HG03520 (cell line): ENCODE measurements around the gene CAPN13.
A peak's percentile ranks its signal among the peaks of the same experiment; 100 is the strongest.

Experiments used
- ATAC-seq: cut with Tn5 transposase; IDR thresholded peaks from one replicate; pipeline ENCODE4 v1.9.1; 2021; ENCODE audit warnings: mild to moderate bottlenecking, moderate library complexity; ENCODE audit not compliant: unreplicated experiment

Gene CAPN13

DNA sequence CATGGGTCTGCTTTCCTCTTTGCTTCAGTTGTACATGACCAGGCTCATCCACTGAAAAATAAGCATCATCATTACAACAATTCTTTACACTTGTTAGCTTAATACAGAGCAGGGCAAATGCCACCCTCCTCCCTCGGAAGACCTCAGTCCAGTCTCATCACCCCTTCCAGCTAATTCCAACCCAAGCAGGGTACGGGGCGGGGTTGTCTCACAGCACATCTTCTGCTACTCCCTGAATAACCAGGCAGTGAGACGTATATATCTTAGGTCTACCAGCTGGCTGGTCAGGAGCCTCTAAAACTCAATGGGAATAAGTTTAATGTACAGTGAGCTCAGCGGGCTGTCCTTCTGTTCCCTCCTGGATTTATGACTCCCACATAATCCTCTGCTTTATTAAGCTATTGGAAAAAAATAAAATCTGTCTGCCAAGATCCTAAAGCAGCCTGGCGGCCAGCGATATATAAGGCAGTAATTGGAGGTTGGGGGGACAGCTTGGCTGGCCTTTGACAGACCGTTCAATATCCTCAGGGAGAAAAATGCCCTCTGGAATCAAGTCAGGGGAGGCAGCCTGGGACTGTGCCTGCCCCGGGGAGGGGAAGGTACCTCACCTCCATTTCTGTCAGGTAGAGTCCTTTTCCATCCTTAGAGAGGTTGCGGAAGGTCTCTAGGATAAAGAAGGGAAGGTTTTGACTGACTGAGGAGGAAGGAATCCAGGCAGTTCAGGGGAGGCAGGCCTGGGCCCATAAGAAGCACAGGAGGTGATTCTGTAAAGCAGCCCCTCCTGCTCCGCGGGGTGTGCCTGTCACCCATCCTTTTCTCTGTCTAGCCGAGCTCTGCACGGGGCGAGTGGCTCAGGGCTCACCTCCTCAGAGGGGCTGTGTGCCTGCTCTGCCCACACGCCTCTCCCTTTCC, 76.3 kb downstream of the CAPN13 start:
- no peak for ATAC-seq

GRCh38 chr2:30729031-30729430, 78.2 kb downstream of the CAPN13 start:
- no peak for ATAC-seq

DNA sequence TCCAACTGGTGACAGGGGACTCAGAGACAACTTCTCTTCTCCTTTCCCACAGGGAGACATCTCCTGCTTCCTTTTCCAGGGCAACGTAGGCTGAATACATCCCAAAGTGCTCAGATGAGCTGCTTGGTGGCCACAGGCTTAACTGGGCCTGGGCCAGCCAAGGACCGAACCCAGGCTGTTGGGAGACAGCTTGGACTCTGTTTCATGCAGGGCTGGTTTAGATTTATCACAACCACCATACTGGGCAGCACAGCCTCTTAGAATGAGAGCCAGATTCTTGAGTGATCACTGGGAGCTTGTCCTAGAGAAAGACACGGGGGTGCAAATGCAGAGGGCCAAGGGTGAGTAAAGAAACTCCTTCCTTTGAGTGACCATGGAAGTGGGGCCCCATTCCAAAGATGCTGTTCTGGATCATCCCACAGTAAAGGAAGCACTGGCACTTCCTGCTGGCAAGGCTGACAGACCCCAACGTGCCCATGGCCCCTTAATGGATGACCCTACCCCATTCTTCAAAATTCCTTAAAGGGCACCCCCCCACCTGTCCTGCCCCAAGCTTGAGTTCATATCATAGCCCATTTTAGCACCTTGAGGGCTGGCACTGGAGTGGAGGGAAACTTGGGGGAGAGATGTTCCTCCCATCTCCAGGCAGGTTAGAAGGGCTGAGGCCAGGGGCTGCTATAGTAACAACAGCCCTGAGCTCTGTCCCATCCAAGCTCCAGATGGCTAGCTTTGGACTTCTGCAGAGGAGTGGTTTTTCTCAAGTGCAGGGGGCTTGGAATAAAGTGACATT, 84.1 kb downstream of the CAPN13 start:
- ATAC-seq: no peak

- ATAC-seq: no peak
Measured at GRCh38 chr2:30721668-30722647, 85.3 kb downstream of the CAPN13 start.

- ATAC-seq: no peak
Measured at GRCh38 chr2:30721241-30721640, 86.0 kb downstream of the CAPN13 start.

DNA sequence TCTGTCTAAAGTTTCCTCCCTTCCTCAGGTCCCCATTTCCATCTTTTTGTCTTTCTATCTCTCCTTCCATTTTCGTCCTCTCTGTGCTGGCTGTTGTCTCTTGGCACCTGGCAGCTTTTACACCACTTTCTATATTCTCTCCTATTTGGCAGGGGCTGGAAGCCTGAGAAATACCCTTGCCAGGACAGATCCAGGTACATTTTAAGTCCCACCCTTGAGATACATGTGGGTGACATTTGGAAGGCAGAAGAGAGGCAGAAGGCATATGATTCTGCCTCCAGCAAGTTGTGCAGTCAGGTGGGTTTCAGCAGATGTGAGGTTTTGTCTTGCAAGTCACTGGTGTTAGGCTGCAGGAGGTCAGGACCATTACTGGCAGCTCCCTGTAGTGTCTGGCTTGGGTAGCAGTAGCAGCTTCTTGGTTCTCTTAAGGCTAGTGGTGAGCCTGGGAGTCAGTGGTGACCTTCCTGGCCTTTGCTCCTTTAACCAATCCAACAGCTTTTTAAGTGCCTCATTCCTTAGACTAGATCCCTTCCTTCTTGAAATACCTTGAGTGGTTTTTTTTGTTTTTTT, 90.1 kb downstream of the CAPN13 start:
- no peak for ATAC-seq

DNA sequence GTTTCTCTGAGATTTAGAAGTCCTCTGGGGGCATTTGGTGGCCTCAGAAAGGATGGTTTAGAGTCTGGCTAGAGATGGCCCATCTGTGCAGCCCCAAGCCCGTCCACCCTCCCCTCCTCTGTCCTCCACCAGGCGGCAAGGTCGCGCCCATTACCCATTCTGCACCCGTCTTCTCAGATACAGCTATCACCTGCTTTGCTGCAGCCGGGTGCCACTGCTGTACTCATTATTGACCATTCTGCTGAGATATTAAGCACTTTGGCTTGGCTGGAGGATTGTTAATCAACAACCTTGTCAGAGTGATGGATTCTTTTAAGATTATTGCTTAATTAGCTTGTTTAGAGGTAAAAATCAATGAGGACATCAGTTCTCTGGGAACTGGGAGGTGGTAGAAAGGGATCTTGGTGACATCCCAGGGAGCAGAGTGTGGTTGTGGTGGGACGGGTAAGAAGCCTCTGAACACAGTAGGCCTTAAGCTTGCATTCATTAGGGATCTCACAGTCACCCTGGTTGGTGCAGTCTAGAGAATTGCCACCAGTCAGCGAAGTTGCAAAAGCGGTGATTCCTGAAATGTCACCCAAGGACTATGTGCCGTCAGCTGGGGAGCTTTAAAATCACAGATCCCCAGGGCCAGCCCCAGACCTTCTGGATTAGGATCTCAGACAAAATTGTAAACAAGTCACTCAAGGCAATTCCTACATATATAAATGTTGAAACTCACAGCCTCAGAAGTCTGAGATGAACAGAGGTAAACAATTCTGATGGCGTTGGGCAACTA, 90.9 kb downstream of the CAPN13 start:
- no peak for ATAC-seq

GRCh38 chr2:30714811-30715709, 92.2 kb downstream of the CAPN13 start:
- ATAC-seq: peak; percentile 33

- no peak for ATAC-seq
Measured at GRCh38 chr2:30713698-30714097, 93.5 kb downstream of the CAPN13 start.

DNA sequence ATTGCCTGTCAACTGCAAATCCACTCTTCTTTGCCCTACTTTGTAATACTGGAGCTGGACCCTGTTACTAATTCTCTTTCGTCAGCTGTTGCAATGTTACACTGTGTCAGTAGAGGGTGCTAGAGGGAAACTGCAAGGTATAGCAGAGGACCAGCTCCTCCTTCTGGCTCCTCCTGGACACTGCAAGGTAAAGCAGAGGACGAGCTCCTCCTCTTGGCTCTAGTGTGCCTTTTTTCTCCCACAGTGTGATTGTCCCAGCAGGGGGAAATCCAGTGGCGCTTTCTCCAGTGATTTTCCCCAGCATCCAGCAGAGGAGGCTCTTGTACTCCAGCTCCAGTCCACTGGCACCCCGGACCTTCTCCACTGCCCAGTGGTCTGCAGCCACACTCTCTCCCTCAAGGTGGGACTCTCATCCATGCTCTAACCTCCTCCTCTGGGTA, 95.6 kb downstream of the CAPN13 start:
- ATAC-seq: peak; percentile 77

DNA sequence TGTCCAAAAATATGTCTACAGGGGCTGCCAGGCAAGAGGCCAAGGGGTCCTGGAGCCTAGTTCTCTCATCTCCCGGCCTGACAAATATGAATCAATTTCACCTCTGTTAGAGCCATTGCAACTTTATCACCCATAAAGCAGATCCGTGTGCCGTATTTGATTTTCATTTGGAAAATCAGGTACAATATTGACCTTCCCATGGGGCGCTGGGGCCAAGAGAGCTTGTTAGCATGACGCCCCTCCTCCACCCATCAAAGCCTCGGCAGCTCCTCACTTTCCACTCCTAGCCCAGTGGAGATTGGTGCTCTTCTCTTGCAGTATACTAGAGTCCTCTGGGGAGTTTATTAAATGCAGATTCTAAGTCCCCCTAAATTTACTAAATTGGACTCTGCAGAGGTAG, 96.8 kb downstream of the CAPN13 start:
- no peak for ATAC-seq

DNA sequence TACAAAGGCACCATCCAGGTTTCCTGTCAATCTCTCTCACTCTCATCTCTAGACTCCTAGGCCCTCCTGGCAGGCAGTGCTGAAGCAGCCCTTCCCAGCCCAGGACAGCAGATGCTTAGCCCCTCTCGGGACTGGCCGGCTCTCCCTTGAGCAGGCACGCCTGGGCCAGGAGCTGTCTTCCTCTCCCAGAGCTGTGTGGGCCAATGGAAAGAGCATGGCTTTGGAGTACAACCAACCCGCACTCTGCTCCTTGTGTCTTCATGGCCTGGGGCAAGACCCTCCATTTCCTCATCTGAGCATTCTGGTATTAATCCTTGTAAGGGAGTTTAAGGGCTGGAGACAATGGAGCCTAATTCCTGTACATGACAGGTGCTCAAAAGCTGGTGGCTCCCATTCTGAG, 97.2 kb downstream of the CAPN13 start:
- no peak for ATAC-seq

- ATAC-seq: no peak
Measured at GRCh38 chr2:30709516-30709915, 97.7 kb downstream of the CAPN13 start.

GRCh38 chr2:30708491-30709290, 98.6 kb downstream of the CAPN13 start:
- no peak for ATAC-seq

DNA sequence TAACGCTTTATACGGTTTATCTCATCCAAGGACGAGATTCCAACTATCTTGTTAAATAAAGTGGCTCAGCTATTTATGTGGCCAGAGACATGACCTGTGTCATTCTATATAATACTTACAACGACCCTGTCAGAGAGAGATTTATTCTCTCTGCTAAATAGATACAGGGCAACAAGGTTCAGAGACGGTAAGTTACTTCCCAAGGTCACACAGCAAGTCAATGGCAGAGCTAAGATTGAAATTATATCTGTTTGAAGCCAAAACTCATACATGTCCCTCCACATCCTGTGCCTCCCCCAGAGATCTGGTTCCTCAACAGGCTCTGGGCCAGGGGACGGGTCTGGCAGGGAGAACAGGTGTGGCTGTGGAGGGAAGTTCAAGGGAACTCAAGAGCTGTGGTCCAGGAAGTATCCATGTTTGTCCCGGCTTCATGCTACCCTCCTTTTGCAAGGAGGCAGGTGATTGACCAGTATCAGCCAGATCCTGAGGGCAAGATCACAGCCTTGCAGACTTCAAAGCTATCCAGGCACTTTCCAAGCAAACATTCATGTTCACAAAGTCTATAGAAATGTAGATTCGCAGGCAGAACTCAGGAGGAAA, 99.8 kb downstream of the CAPN13 start:
- ATAC-seq: no peak

DNA sequence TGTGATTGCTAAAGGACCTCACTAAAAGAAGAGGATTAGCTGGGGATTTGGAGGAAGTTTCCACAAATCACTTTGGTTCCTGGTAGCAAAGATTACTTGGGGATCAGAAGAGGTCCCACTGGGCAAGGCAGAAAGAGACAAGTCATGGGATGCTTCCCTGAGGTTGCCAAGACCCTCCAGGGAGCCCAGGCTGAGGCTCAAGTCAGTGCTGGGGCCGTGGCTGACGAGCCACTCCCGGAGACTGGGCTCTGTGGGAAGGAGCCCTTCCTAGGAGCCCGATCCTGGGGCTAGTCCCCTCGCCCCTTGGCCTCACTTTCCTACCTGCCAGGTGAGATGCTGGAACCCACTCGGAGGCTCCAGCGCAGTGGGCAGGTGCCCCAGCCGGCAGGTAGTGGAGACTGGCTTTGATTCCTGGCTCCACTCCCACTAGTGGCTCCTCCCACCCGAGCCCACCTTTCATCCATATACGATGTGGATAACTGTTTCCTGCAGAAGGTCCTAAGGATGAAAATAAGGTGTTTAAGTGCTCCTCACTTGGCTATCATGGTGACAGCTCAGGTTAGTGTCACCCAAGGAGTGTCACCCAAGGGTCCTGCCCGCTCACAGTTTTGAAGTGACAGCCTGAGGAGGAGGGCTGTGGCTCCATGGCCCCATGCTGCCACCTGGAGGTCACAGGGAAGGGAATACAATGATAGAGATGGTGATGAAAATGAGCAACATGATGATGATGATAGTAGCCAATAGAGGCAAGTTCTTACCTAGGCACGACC, 100.5 kb downstream of the CAPN13 start:
- ATAC-seq: no peak
